Activated CD4-positive, CD25-positive, alpha-beta regulatory T cell (primary cell): ENCODE measurements around the gene MGAT4A.
A peak's percentile ranks its signal among the peaks of the same experiment; 100 is the strongest.
"Not testable (repeated sequence)": the region's sequence is repeated elsewhere in the genome, so short reads cannot be mapped to it uniquely, and the experiment has no call there.

ENCODE experiments used
- DNase-seq, 4 experiments: peaks; one replicate each; lab custom pipeline; 2025; lab: John Stamatoyannopoulos, UW

Gene MGAT4A

GRCh38 chr2:98730053-98730706, 752 bp downstream of the MGAT4A start:
- peak in 3 of 4 experiments; percentile 28 to 40 (median 35) for DNase-seq

GRCh38 chr2:98729652-98730051, 1.3 kb downstream of the MGAT4A start:
- DNase-seq, result no peak

GRCh38 chr2:98728088-98728718, 2.7 kb downstream of the MGAT4A start:
- DNase-seq, result not testable (repeated sequence)

GRCh38 chr2:98727369-98728087, 3.4 kb downstream of the MGAT4A start:
- DNase-seq, result no peak

- no peak for DNase-seq
Measured at GRCh38 chr2:98726735-98727368, 4.1 kb downstream of the MGAT4A start.

GRCh38 chr2:98726205-98726604, 4.7 kb downstream of the MGAT4A start:
- DNase-seq, result no peak

- DNase-seq, result no peak
Measured at GRCh38 chr2:98720286-98720685, 10.6 kb downstream of the MGAT4A start.

- DNase-seq, result no peak
Measured at GRCh38 chr2:98717621-98718020, 13.3 kb downstream of the MGAT4A start.

- DNase-seq, result no peak
Measured at GRCh38 chr2:98716786-98717185, 14.1 kb downstream of the MGAT4A start.

- DNase-seq, result no peak
Measured at GRCh38 chr2:98715812-98716451, 15.0 kb downstream of the MGAT4A start.

GRCh38 chr2:98713332-98714015, 17.5 kb downstream of the MGAT4A start:
- DNase-seq, result no peak

GRCh38 chr2:98712145-98712544, 18.8 kb downstream of the MGAT4A start:
- no peak for DNase-seq

GRCh38 chr2:98711506-98711905, 19.4 kb downstream of the MGAT4A start:
- DNase-seq, result no peak

GRCh38 chr2:98710734-98711133, 20.2 kb downstream of the MGAT4A start:
- DNase-seq, result no peak

- DNase-seq, result no peak
Measured at GRCh38 chr2:98709535-98709934, 21.4 kb downstream of the MGAT4A start.

GRCh38 chr2:98708396-98709186, 22.3 kb downstream of the MGAT4A start:
- no peak for DNase-seq

GRCh38 chr2:98706591-98706990, 24.3 kb downstream of the MGAT4A start:
- DNase-seq, result no peak

GRCh38 chr2:98705333-98705617, 25.7 kb downstream of the MGAT4A start:
- DNase-seq, result no peak

- no peak for DNase-seq
Measured at GRCh38 chr2:98704499-98705332, 26.2 kb downstream of the MGAT4A start.

GRCh38 chr2:98703738-98704137, 27.2 kb downstream of the MGAT4A start:
- no peak for DNase-seq
